Measurements from ENCODE around the gene CENPP.

DNA sequence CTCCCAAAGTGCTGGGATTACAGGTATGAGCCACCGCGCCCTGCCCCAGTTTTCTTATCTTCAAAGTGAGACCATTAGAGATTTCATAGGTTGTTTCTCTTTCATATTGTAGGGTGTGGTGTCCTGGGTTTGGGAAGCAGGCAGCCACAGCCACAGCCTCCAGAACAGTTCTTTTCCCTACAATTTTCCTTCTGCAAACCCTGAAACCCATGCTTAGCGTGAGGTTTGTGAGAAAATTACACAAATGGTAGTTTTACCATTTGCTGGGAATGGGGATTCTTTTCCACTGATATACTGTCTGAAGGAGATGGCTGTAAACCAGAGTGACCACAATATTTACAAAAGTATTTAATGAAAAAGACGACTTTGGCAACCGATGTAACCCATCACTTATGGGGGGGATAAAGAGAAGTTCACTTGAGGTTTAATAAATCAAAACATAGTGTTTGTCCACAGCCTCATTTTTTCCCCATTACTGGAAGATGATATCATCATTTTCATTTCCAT lies 236.8 kb downstream of the CENPP start:
- TF ChIP-seq, protein P1, sequence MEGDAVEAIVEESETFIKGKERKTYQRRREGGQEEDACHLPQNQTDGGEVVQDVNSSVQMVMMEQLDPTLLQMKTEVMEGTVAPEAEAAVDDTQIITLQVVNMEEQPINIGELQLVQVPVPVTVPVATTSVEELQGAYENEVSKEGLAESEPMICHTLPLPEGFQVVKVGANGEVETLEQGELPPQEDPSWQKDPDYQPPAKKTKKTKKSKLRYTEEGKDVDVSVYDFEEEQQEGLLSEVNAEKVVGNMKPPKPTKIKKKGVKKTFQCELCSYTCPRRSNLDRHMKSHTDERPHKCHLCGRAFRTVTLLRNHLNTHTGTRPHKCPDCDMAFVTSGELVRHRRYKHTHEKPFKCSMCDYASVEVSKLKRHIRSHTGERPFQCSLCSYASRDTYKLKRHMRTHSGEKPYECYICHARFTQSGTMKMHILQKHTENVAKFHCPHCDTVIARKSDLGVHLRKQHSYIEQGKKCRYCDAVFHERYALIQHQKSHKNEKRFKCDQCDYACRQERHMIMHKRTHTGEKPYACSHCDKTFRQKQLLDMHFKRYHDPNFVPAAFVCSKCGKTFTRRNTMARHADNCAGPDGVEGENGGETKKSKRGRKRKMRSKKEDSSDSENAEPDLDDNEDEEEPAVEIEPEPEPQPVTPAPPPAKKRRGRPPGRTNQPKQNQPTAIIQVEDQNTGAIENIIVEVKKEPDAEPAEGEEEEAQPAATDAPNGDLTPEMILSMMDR (IDR thresholded peaks at IDR 0.05), result no peak
- no peak for TF ChIP-seq POLR2AphosphoS5 (IDR thresholded peaks at IDR 0.05)
- TF ChIP-seq POLR2A (IDR thresholded peaks at IDR 0.05), result no peak

Measured in gastroesophageal sphincter (tissue), 3 donors.